Tibial nerve (tissue), 4 donors: ENCODE data around the gene PIK3CD.

Experiments
- EP300 ChIP-seq, 2 donors: sonication (generic); formaldehyde crosslinking; IDR thresholded peaks; one replicate each; pipeline ENCODE4 v1.6.1; 2017; ENCODE audit warnings: antibody characterized with exemption in 2 of 2, mild to moderate bottlenecking in 1 of 2
- POLR2A ChIP-seq, 2 donors: fragments of 450-650 bp; IDR thresholded peaks; one replicate each; pipeline ENCODE4 v1.6.1; 2017; ENCODE audit warnings: antibody characterized with exemption in 2 of 2, mild to moderate bottlenecking in 2 of 2, moderate library complexity in 2 of 2
- TF ChIP-seq, protein P1 (sequence below), 5 experiments: fragments of 200-600 bp in 3 of 5; fragments of 450-650 bp in 2 of 5; sonication (generic) in 3 of 5; IDR thresholded peaks; one replicate each; pipeline ENCODE4 v1.5.1; 2016 to 2019; ENCODE audit warnings: antibody characterized with exemption in 5 of 5, mild to moderate bottlenecking in 3 of 5, moderate library complexity in 2 of 5

DNA sequence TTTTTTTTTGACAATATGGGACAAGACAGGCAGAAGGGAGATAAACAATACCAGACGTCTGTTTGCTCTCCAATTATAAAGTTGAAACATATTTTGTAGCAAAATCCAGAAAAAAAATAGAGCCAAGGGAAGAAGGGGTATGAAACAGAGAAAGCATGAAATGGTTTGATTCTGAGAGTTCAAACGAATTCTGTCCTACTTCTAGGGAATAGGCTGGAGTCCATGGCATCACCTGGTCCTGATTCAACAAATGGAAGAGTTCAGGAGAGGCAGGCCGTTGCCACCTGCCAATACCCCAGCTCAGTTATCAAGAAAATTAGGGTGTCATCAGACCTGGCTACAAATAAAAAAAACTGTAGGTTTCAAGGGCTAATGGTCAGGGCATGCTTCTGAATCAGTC, 100.4 kb downstream of the PIK3CD start:
- TF ChIP-seq, protein P1, sequence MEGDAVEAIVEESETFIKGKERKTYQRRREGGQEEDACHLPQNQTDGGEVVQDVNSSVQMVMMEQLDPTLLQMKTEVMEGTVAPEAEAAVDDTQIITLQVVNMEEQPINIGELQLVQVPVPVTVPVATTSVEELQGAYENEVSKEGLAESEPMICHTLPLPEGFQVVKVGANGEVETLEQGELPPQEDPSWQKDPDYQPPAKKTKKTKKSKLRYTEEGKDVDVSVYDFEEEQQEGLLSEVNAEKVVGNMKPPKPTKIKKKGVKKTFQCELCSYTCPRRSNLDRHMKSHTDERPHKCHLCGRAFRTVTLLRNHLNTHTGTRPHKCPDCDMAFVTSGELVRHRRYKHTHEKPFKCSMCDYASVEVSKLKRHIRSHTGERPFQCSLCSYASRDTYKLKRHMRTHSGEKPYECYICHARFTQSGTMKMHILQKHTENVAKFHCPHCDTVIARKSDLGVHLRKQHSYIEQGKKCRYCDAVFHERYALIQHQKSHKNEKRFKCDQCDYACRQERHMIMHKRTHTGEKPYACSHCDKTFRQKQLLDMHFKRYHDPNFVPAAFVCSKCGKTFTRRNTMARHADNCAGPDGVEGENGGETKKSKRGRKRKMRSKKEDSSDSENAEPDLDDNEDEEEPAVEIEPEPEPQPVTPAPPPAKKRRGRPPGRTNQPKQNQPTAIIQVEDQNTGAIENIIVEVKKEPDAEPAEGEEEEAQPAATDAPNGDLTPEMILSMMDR (IDR thresholded peaks at IDR 0.05) = no peak
- TF ChIP-seq POLR2A (IDR thresholded peaks at IDR 0.05) (no peak), EP300 (IDR thresholded peaks at IDR 0.05) (no peak)
